C4-2B (cell line): ENCODE results near the gene SPRYD7.

Experiments used
- CTCF ChIP-seq: fragments of 450-650 bp; conservative IDR thresholded peaks from 2 replicates; pipeline ENCODE4 v1.5.1; 2017; ENCODE audit warnings: mild to moderate bottlenecking
- ZFX ChIP-seq: fragments of 450-650 bp; IDR thresholded peaks from 2 replicates; pipeline ENCODE4 v1.6.1; 2017

DNA sequence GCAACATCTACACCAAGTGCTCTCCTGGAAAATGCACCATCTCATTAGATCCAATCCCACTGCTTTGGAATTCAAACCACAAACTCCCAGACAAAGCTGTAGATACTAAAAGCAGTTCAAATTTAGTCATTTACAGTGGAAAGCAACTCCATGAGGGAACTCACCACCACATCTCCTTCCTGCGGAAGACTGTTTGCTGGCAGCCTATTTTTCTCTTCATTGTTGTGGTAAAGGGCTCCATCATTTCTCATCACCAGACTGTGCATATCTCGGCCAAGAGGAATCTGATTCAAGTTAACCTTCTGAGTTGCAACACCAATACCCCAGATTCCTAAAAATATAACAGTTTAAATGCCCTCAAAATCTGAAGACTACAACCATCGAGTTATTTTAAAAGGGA is 8.4 kb downstream of the SPRYD7 start:
- TF ChIP-seq CTCF = no peak
- no peak for TF ChIP-seq ZFX
